Effector memory CD4-positive, alpha-beta T cell (primary cell): ENCODE measurements around the gene COG8.

ENCODE experiments used
- DNase-seq, 3 donors: peaks; one replicate each; pipeline ENCODE4 v3.0.0-alpha.2; 2020
- H3K27ac ChIP-seq: 2 replicates; pipeline ENCODE4 v1.7.0; 2013; ENCODE audit warnings: mild to moderate bottlenecking, low read length, moderate library complexity; ENCODE audit not compliant: insufficient read depth, poor library complexity, severe bottlenecking
- H3K27me3 ChIP-seq: replicated peaks from 2 replicates; pipeline ENCODE4 v1.7.0; 2013; ENCODE audit warnings: mild to moderate bottlenecking, low read length; ENCODE audit not compliant: insufficient read depth, control insufficient read depth, poor library complexity, severe bottlenecking
- H3K36me3 ChIP-seq: 2 replicates; pipeline ENCODE4 v1.7.0; 2013; ENCODE audit warnings: mild to moderate bottlenecking, low read length, moderate library complexity; ENCODE audit not compliant: control insufficient read depth, insufficient read depth
- H3K4me1 ChIP-seq: 2 replicates; pipeline ENCODE4 v1.7.0; 2013; ENCODE audit warnings: low read length, mild to moderate bottlenecking; ENCODE audit not compliant: control insufficient read depth, insufficient read depth, poor library complexity, severe bottlenecking
- H3K4me3 ChIP-seq: 2 replicates; pipeline ENCODE4 v1.7.0; 2013; ENCODE audit warnings: low read length, low read depth, mild to moderate bottlenecking; ENCODE audit not compliant: insufficient read depth, poor library complexity, severe bottlenecking
- H3K9me3 ChIP-seq: 2 replicates; pipeline ENCODE4 v1.7.0; 2013; ENCODE audit warnings: mild to moderate bottlenecking, low read length, moderate library complexity; ENCODE audit not compliant: control insufficient read depth

COG8 gene

DNA sequence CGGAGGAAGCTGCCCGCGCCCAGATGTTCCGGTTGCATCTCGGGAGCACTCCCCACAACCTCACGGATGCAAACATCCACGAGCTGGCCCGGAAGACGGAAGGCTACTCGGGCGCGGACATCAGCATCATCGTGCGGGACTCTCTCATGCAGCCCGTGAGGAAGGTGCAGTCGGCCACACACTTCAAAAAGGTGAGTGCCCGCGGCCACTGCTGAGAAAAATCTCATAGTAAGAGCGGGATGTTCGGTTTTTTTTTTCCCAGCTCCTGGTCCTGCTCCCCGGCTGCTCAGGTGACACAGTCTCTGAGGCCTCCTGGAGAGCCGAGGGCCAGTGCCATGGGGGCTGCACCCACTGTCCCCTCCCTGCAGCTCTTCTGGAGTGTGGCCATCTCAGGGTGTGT is 18.3 kb downstream of the COG8 start:
- Histone ChIP-seq H3K27me3 (no peaks in the 10 kb centered on the region), H3K36me3 (peaks cover 88% of the 10 kb centered on the region), H3K27ac (no peak overlapping the region), H3K4me3 (no peak overlapping the region), H3K9me3 (no peaks in the 10 kb centered on the region), H3K4me1 (no peaks in the 10 kb centered on the region)
- no peak for DNase-seq

- no peak for DNase-seq
- no peaks in the 10 kb centered on the region for H3K9me3 ChIP-seq
- no peak overlapping the region for H3K4me3 ChIP-seq
- no peaks in the 10 kb centered on the region for H3K4me1 ChIP-seq
- H3K36me3 ChIP-seq = peaks cover 88% of the 10 kb centered on the region
- no peaks in the 10 kb centered on the region for H3K27me3 ChIP-seq
- no peak overlapping the region for H3K27ac ChIP-seq
These were observed 18.7 kb downstream of the COG8 start for GRCh38 chr16:69320740-69321073.

GRCh38 chr16:69319826-69320739 is 19.3 kb downstream of the COG8 start:
- Histone ChIP-seq H3K27me3 (no peaks in the 10 kb centered on the region), H3K27ac (no peak overlapping the region), H3K9me3 (no peaks in the 10 kb centered on the region), H3K4me1 (no peaks in the 10 kb centered on the region), H3K4me3 (no peak overlapping the region), H3K36me3 (peaks cover 87% of the 10 kb centered on the region)
- DNase-seq = no peak

DNA sequence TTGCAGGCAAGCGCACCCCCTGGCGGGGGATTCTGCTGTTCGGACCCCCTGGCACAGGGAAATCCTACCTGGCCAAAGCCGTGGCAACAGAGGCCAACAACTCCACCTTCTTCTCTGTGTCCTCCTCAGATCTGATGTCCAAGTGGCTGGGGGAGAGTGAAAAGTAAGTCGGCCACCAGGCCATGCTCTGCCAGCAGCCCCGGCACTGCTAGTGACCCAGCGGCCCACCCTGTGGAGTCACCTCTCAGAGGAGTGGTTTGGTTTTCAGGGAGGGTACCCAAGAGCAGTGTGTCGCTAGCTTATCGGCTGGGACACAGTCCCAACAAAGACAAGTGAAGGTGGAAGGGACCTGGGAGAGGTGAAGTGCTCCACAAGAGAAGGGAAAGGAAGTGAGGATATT is 20.0 kb downstream of the COG8 start:
- Histone ChIP-seq H3K36me3 (peaks cover 84% of the 10 kb centered on the region), H3K27ac (no peak overlapping the region), H3K9me3 (no peaks in the 10 kb centered on the region), H3K4me1 (no peaks in the 10 kb centered on the region), H3K4me3 (no peak overlapping the region), H3K27me3 (no peaks in the 10 kb centered on the region)
- no peak for DNase-seq

DNA sequence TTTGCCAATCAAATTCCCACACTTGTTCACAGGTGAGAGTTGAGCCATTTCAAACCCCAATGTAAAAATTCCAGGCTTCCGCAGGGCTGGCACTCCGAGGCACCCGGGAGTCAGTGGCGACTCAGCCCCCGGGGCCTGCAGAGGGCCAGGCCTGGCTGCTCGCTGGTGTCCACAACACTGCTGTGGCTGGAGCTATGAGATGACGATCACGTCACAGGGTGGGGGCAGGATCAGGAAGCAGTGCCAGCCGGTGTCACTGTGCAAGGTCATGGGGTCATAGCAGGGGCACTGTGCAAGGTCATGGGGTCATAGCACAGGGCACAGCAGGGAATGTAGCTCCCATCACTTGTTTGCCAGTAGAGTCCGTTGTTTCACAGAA is 20.5 kb downstream of the COG8 start:
- no peaks in the 10 kb centered on the region for H3K4me1 ChIP-seq
- H3K27me3 ChIP-seq = no peaks in the 10 kb centered on the region
- H3K9me3 ChIP-seq = no peaks in the 10 kb centered on the region
- H3K27ac ChIP-seq = no peak overlapping the region
- peaks cover 83% of the 10 kb centered on the region for H3K36me3 ChIP-seq
- no peak overlapping the region for H3K4me3 ChIP-seq
- no peak for DNase-seq

DNA sequence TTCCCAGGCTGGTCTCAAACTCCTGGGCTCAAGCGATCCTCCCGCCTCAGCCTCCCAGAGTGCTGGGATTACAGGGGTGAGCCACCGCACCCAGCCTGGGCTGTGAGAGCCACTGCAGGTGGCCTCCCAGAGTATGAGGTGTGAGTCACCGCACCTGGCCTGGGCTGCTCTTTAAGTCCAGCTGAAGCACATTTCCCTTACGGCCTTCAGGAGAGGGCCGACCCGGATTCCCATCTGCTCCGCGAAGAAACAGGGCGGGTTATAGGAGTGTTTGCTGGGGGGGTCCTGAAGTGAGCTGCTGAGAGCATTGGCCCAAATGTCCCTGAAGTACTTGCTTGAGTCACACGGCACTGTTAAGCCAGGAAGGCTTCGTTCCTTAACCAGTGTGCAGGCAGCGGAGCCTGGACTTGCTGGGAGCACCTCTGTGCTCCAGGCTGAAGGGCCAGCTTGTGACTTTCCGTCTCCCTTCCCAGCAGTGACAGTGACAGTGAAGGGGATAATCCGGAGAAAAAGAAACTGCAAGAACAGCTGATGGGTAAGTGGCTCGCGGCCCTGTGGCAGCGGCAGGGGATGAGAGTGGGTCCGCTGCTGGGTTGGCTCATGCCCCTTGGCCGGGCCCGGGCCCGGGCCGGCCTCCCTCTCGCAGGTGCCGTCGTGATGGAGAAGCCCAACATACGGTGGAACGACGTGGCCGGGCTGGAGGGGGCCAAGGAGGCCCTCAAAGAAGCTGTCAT is 21.0 kb downstream of the COG8 start:
- no peak for DNase-seq

DNA sequence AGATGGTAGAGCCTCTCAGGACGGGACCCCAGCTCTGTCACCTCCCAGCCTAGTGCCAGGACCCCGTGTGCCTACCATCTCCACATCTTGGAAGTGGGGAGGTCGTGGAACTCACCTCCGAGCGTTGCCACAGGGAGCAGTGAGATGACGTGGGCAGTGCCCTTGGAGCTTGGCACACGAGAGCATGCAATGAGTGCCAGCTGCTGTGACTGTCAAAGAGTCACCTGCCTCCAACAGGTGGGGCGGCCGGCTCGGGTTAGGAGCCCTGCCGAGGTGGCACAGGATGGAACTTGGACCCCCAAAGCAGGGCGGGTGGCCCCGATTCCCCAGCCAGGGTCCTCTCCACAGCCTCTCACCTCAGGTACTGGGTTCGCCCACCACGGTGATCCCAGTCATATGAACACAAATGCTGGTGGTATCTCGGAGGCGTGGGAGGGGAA is 22.7 kb downstream of the COG8 start:
- H3K4me1 ChIP-seq = peaks cover 7% of the 10 kb centered on the region
- peaks cover 62% of the 10 kb centered on the region for H3K36me3 ChIP-seq
- H3K27ac ChIP-seq = no peak overlapping the region
- no peak for DNase-seq
- no peaks in the 10 kb centered on the region for H3K9me3 ChIP-seq
- no peak overlapping the region for H3K4me3 ChIP-seq
- H3K27me3 ChIP-seq = no peaks in the 10 kb centered on the region

More for the DNA sequence above, 21.0 kb downstream of the COG8 start:
- H3K27ac ChIP-seq = no peak overlapping the region
- no peak overlapping the region for H3K4me3 ChIP-seq
- no peaks in the 10 kb centered on the region for H3K4me1 ChIP-seq
- peaks cover 77% of the 10 kb centered on the region for H3K36me3 ChIP-seq
- H3K27me3 ChIP-seq = no peaks in the 10 kb centered on the region
- no peaks in the 10 kb centered on the region for H3K9me3 ChIP-seq

- H3K9me3 ChIP-seq = no peaks in the 10 kb centered on the region
- peaks cover 7% of the 10 kb centered on the region for H3K4me1 ChIP-seq
- DNase-seq = no peak
- H3K27ac ChIP-seq = no peak overlapping the region
- no peak overlapping the region for H3K4me3 ChIP-seq
- peaks cover 53% of the 10 kb centered on the region for H3K36me3 ChIP-seq
- H3K27me3 ChIP-seq = no peaks in the 10 kb centered on the region
These were observed 23.7 kb downstream of the COG8 start for GRCh38 chr16:69315486-69316311.

- H3K27me3 ChIP-seq = no peaks in the 10 kb centered on the region
- no peak for DNase-seq
- H3K27ac ChIP-seq = no peak overlapping the region
- H3K4me1 ChIP-seq = peaks cover 7% of the 10 kb centered on the region
- H3K9me3 ChIP-seq = no peaks in the 10 kb centered on the region
- H3K36me3 ChIP-seq = peaks cover 41% of the 10 kb centered on the region
- no peak overlapping the region for H3K4me3 ChIP-seq
These were observed 24.8 kb downstream of the COG8 start for GRCh38 chr16:69314534-69314933.
